KOPT-K1 (cell line): ENCODE measurements around the gene F12.

Experiments
- H3K27ac ChIP-seq: fragments of 200-600 bp; sonication (generic); 2 replicates; pipeline ENCODE4 v1.5.1; 2016; ENCODE audit warnings: antibody characterized with exemption, mild to moderate bottlenecking, low read depth, low read length; ENCODE audit not compliant: poor library complexity, severe bottlenecking
- H3K36me3 ChIP-seq: fragments of 200-600 bp; sonication (generic); 2 replicates; pipeline ENCODE4 v1.5.1; 2017; ENCODE audit warnings: antibody characterized with exemption, mild to moderate bottlenecking, low read length, moderate library complexity; ENCODE audit not compliant: insufficient read depth
- H3K9me3 ChIP-seq: fragments of 200-600 bp; sonication (generic); 2 replicates; pipeline ENCODE4 v1.5.1; 2017; ENCODE audit warnings: antibody characterized with exemption, low read length, mild to moderate bottlenecking; ENCODE audit not compliant: insufficient read depth, poor library complexity, severe bottlenecking

F12 gene

DNA sequence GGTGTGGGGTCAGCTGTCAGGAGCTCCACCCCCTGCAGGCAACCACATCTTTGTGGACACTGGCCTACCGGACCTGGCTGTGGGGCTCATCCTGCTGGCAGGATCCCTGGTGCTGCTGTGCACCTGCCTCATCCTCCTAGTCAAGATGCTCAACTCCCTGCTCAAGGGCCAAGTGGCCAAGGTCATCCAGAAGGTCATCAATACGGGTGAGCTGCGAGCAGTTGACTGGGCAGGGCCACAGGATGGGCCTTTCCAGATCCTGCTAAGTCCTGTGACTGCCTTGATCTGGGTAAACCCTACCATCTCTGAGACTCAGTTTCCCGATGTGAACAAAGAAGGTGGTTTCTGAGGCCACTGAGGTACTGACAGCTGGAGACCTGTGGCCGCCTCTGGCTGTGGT lies 15.4 kb downstream of the F12 start:
- Histone ChIP-seq H3K27ac (no peak overlapping the region), H3K36me3 (no peaks in the 10 kb centered on the region)

GRCh38 chr5:177393206-177393765 lies 16.1 kb downstream of the F12 start:
- Histone ChIP-seq H3K36me3 (no peaks in the 10 kb centered on the region), H3K9me3 (no peaks in the 10 kb centered on the region), H3K27ac (no peak overlapping the region)

More for the DNA sequence above, 15.4 kb downstream of the F12 start:
- no peaks in the 10 kb centered on the region for H3K9me3 ChIP-seq

GRCh38 chr5:177392765-177393164 lies 16.6 kb downstream of the F12 start:
- Histone ChIP-seq H3K36me3 (no peaks in the 10 kb centered on the region), H3K27ac (no peak overlapping the region), H3K9me3 (no peaks in the 10 kb centered on the region)

DNA sequence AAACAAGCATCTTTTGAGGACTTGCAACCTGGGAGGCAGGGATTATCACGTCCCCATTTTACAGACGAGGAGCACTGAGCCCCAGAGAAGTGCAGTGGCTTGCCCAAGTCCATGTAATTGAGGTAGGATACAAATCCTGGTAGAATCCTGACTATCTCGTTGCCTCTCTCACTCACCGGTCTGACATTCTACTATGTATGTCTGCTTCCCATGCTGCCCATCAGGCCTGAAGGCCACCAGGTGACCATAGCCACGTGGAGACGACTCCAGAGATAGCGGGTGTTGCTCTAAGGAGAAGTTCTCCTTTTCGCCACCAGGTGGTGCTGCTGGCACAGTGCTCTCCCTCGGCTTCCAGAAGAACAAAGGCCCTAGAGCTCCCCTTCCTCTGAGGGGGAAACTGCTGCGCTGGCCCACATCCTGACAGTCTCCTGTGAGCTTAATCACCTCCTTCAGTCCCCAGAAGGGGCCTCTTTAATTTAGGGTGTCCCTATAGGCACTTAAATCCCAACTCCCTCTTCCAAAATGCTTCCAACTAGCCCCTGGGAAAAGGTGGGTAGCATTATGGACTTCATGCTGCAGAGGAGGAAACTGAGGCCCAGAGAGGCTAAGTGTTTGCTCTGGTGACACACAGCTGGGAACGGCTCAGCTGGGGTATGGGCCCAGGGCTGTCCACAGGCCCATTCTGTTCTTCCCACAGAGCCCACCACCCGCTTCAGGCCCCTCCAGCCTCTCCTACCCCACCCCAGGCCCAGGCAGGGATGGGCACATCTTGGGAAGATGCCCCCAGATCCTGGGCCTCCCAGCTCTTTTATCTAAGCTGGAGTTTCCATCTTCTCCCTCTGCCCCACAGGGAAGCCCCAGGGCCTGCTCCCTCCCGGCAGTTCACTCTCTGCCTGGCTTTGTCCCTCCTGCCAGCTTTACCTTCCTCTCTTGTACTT lies 18.7 kb downstream of the F12 start:
- Histone ChIP-seq H3K36me3 (no peaks in the 10 kb centered on the region), H3K27ac (no peak overlapping the region), H3K9me3 (no peaks in the 10 kb centered on the region)

- Histone ChIP-seq H3K36me3 (no peaks in the 10 kb centered on the region), H3K9me3 (no peaks in the 10 kb centered on the region), H3K27ac (no peak overlapping the region)
Observed at GRCh38 chr5:177389241-177390169, 19.9 kb downstream of the F12 start.

- H3K9me3 ChIP-seq: no peaks in the 10 kb centered on the region
- H3K27ac ChIP-seq: no peak overlapping the region
Observed at GRCh38 chr5:177388521-177389052, 20.8 kb downstream of the F12 start.

GRCh38 chr5:177387405-177387804 lies 22.0 kb downstream of the F12 start:
- no peaks in the 10 kb centered on the region for H3K36me3 ChIP-seq

More at GRCh38 chr5:177388521-177389052, 20.8 kb downstream of the F12 start:
- H3K36me3 ChIP-seq: no peaks in the 10 kb centered on the region

GRCh38 chr5:177386542-177386941 lies 22.8 kb downstream of the F12 start:
- H3K36me3 ChIP-seq: no peaks in the 10 kb centered on the region
- H3K9me3 ChIP-seq: no peaks in the 10 kb centered on the region
- H3K27ac ChIP-seq: no peak overlapping the region

More at GRCh38 chr5:177387405-177387804, 22.0 kb downstream of the F12 start:
- Histone ChIP-seq H3K27ac (no peak overlapping the region), H3K9me3 (no peaks in the 10 kb centered on the region)

- H3K9me3 ChIP-seq: no peaks in the 10 kb centered on the region
- H3K36me3 ChIP-seq: no peaks in the 10 kb centered on the region
- no peak overlapping the region for H3K27ac ChIP-seq
Observed at GRCh38 chr5:177385720-177386119, 23.6 kb downstream of the F12 start.

GRCh38 chr5:177384134-177384533 lies 25.2 kb downstream of the F12 start, which contains the start of gene SLC34A1:
SLC34A1 (plus strand) TSS chr5:177384434; CDS start chr5:177385742, 1,308 bp downstream.
- no peak within 1 kb of the TSS for H3K27ac ChIP-seq
- H3K9me3 ChIP-seq: no peaks in the 10 kb centered on the region
- no peaks in the 10 kb centered on the region for H3K36me3 ChIP-seq

DNA sequence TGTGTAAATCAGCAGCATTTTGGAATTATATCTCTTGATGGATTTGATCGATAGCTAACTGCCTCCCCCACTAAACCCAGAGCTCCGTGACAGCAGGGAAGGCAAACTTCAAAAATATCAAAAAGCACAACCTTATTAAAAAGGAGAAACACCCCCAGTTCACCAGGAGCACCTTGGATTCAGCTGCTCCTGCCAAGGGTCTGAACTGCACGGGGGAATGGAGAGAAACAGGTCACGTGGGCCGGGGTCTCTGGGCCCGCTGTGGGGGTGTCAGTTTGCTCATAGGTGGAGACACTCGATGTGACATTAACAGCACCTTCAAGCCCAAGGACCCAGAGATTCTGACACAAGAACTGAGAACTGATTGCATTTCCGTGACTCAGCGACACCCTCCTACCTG lies 26.2 kb downstream of the F12 start:
- no peaks in the 10 kb centered on the region for H3K36me3 ChIP-seq
- H3K9me3 ChIP-seq: no peaks in the 10 kb centered on the region
- H3K27ac ChIP-seq: no peak overlapping the region

DNA sequence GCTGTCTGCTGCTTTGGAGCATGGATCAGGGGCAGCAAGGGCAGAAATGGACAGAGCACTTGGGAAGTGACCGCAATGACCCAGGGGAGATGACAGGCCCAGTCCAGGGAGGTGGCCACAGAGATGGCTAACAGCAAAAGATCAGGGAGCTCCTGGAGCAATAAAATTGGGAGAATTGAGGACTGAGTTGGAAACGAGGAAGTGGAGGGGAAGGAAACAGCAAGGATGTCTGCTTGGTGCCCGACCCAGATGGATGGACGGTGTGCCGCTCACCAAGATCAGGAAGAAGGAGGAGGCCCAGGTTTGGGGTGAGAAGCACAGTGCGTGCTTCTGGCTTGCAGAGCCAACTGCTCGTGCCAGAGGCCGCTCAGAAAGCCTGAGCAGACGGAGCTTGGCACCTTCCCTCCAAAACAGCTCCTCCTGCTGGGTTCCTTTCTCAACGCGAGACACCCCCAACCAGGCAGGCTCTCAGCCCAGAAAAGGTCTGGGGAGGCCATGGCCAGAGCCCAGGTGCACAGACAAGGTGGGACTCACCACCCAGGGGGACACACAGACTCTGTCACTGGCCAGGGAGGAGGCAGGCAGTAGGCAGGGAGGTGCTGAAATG lies 26.8 kb downstream of the F12 start:
- Histone ChIP-seq H3K9me3 (no peaks in the 10 kb centered on the region), H3K27ac (no peak overlapping the region), H3K36me3 (no peaks in the 10 kb centered on the region)

- H3K27ac ChIP-seq: no peak overlapping the region
- H3K9me3 ChIP-seq: no peaks in the 10 kb centered on the region
- no peaks in the 10 kb centered on the region for H3K36me3 ChIP-seq
Observed at GRCh38 chr5:177380805-177381126, 28.6 kb downstream of the F12 start.
